SKM-1 (cell line): ENCODE results near the gene CD226.
"Not testable (repeated sequence)": the region's sequence is repeated elsewhere in the genome, so short reads cannot be mapped to it uniquely, and the experiment has no call there.

Source experiments
- DNase-seq: peaks from one replicate; lab custom pipeline; 2025; ENCODE audit not compliant: unreplicated experiment; lab: John Stamatoyannopoulos, UW

The CD226 gene

GRCh38 chr18:69947361-69948133, at the start of gene CD226:
CD226 (minus strand) TSS chr18:69947873; CDS start chr18:69947406, 467 bp downstream.
- no peak for DNase-seq

GRCh38 chr18:69996951-69997798, 49.5 kb upstream of the CD226 start:
- no peak for DNase-seq

- no peak for DNase-seq
These were observed 48.7 kb upstream of the CD226 start for GRCh38 chr18:69996417-69996816.

GRCh38 chr18:69995774-69996173, 48.1 kb upstream of the CD226 start:
- no peak for DNase-seq

GRCh38 chr18:69992776-69993175, 45.1 kb upstream of the CD226 start:
- no peak for DNase-seq

- no peak for DNase-seq
These were observed 40.2 kb upstream of the CD226 start for GRCh38 chr18:69987870-69988269.

- no peak for DNase-seq
These were observed 37.6 kb upstream of the CD226 start for GRCh38 chr18:69985239-69985638.

- no peak for DNase-seq
These were observed 34.7 kb upstream of the CD226 start for GRCh38 chr18:69982417-69982816.

GRCh38 chr18:69981948-69982347, 34.3 kb upstream of the CD226 start:
- no peak for DNase-seq

- DNase-seq = no peak
These were observed 33.5 kb upstream of the CD226 start for GRCh38 chr18:69980982-69981804.

- no peak for DNase-seq
These were observed 32.8 kb upstream of the CD226 start for GRCh38 chr18:69980509-69980908.

GRCh38 chr18:69978732-69979715, 31.4 kb upstream of the CD226 start:
- no peak for DNase-seq

GRCh38 chr18:69975294-69975693, 27.6 kb upstream of the CD226 start:
- not testable (repeated sequence) for DNase-seq

GRCh38 chr18:69974365-69974764, 26.7 kb upstream of the CD226 start:
- no peak for DNase-seq

GRCh38 chr18:69969491-69969890, 21.8 kb upstream of the CD226 start:
- DNase-seq = no peak

- DNase-seq = no peak
These were observed 20.4 kb upstream of the CD226 start for GRCh38 chr18:69968039-69968438.

- no peak for DNase-seq
These were observed 15.5 kb upstream of the CD226 start for GRCh38 chr18:69963196-69963595.

GRCh38 chr18:69961718-69962117, 14.0 kb upstream of the CD226 start:
- DNase-seq = no peak

- DNase-seq = no peak
These were observed 10.7 kb upstream of the CD226 start for GRCh38 chr18:69958422-69958821.

GRCh38 chr18:69957747-69958146, 10.1 kb upstream of the CD226 start:
- DNase-seq = no peak
